Activated T-cell treated with anti-CD3 and anti-CD28 coated beads for 1 hour (primary cell): Measurements from ENCODE around the gene RXFP3.

Source experiments
- DNase-seq: peaks from one replicate; pipeline ENCODE4 v3.0.0-alpha.2; 2020; ENCODE audit warnings: low read depth

RXFP3 gene

DNA sequence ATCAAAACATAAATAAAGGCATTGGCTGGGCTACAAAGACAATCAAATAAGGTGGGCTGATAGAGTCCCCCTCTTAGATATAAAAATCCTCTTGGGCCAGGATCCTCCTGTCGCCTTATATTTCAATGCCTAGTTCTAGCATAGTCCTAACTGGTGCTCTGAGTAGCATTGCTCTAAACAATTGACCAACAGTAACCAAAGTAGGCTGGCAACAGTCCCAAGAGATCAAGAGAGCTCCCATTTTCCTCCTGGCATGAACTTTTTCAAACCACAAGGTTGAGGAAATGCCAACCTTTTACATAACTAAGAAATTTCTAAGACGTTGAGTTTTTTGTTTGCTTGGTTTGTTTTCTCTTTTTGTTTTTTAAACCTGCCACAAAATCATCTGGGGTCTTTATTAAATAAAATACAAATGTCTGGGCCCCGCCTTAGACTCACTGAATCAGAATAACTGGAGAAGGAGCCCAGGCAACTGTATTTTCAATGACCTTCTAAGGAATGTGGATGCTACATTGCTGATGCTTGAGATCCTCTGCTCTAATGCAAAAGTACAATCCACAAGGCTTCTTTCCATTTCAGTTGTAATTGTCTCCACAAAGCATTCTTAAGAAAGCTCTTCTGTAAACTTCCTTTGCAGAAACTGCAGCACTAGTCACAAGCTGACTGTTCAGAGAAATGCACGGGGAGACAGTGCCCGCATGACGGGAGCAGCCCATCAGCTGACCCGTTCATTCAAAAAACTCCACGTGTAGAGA is 45.4 kb downstream of the RXFP3 start:
- DNase-seq, result no peak

DNA sequence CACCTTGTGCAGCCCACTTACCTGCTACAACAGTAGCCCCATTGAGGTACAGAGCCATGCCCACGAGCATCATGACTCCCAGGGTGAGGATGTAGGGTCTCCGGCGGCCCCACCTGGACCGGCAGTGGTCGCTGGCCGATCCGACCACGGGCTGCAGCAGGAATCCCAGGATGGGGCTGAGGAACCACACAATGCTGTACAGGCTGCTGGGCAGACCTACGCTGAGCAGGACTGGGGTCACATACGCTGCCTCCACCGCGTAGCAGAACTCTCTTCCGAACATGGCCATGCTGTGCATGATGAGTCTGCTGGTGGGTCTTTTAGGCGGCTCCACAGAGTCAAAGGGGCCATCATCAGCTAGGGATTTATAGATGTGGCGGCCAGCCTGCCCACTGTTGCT is 48.0 kb downstream of the RXFP3 start:
- no peak for DNase-seq

GRCh38 chr5:33984671-33985124 is 48.5 kb downstream of the RXFP3 start, which contains the start of gene SLC45A2:
TSS of gene SLC45A2 (minus strand) at chr5:33984693. CDS start at chr5:33984583, 110 bp downstream.
- DNase-seq, result no peak

DNA sequence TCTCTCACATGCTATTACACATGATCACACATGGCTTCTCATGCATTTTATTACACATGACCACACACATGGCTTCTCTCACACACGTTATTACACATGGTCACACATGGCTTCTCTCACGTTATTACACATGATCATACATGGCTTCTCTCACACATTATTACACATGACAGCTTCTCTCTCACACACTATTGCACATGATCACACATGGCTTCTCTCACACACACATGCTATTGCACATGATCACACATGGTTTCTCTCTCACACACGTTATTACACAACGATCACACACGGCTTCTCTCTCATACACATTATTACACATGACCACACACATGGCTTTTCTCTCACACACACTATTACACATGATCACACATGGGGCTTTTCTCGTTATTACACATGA is 49.3 kb downstream of the RXFP3 start:
- no peak for DNase-seq
